ENCODE data around the gene CRYBB2.

Gene CRYBB2

GRCh38 chr22:25219211-25219689 is at the start of gene CRYBB2:
Gene CRYBB2 (plus strand): TSS chr22:25219639. CDS start chr22:25221430, 1,791 bp downstream.
- DNase-seq (ENCODE audit: low read depth): no peak
- no peak for TF ChIP-seq CTCF (conservative IDR thresholded peaks at IDR 0.05; ENCODE audit: low read length)

GRCh38 chr22:25170426-25170980 is 48.9 kb upstream of the CRYBB2 start:
- no peak for DNase-seq (ENCODE audit: low read depth)
- no peak overlapping the region for H3K4me3 ChIP-seq (ENCODE audit: low read length)
- TF ChIP-seq CTCF (conservative IDR thresholded peaks at IDR 0.05; ENCODE audit: low read length): no peak

More at GRCh38 chr22:25219211-25219689, at the start of gene CRYBB2:
- no peak within 1 kb of the TSS for H3K4me3 ChIP-seq (ENCODE audit: low read length)

- no peak overlapping the region for H3K4me3 ChIP-seq (ENCODE audit: low read length)
- no peak; the same call in 1 of the 2 replicates for TF ChIP-seq CTCF (conservative IDR thresholded peaks at IDR 0.05; ENCODE audit: low read length)
- DNase-seq (ENCODE audit: low read depth): no peak
Measured at GRCh38 chr22:25172153-25172552, 47.3 kb upstream of the CRYBB2 start.

- no peak for DNase-seq (ENCODE audit: low read depth)
- no peak overlapping the region for H3K4me3 ChIP-seq (ENCODE audit: low read length)
- TF ChIP-seq CTCF (conservative IDR thresholded peaks at IDR 0.05; ENCODE audit: low read length): no peak
Measured at GRCh38 chr22:25174156-25174887, 45.1 kb upstream of the CRYBB2 start.

GRCh38 chr22:25174888-25175411 is 44.5 kb upstream of the CRYBB2 start:
- DNase-seq (ENCODE audit: low read depth): no peak
- no peak overlapping the region for H3K4me3 ChIP-seq (ENCODE audit: low read length)
- no peak for TF ChIP-seq CTCF (conservative IDR thresholded peaks at IDR 0.05; ENCODE audit: low read length)

GRCh38 chr22:25176175-25176574 is 43.3 kb upstream of the CRYBB2 start:
- no peak for TF ChIP-seq CTCF (conservative IDR thresholded peaks at IDR 0.05; ENCODE audit: low read length)
- DNase-seq (ENCODE audit: low read depth): no peak
- H3K4me3 ChIP-seq (ENCODE audit: low read length): no peak overlapping the region

GRCh38 chr22:25176799-25177198 is 42.6 kb upstream of the CRYBB2 start:
- no peak overlapping the region for H3K4me3 ChIP-seq (ENCODE audit: low read length)
- no peak for DNase-seq (ENCODE audit: low read depth)
- TF ChIP-seq CTCF (conservative IDR thresholded peaks at IDR 0.05; ENCODE audit: low read length): no peak

All from AG10803 (cell line).